Panc1 (cell line): ENCODE results near the gene LY9. TPM values are rescaled to one million over a fixed set of nuclear protein-coding genes. Genes with fewer than 3 reads are reported as not detected.

Experiments
- ATAC-seq: fragments of 200-7000 bp; cut with Tn5 transposase; 2 replicates; pipeline ENCODE4 v1.9.1; 2020; ENCODE audit warnings: mild to moderate bottlenecking, moderate library complexity
- BruUV-seq: library from RNA; stranded (reverse); fragments of 400-500 nt; replicated peaks from 2 replicates; lab custom pipeline; 2021; lab: Mats Ljungman, UMichigan
- CTCF ChIA-PET: fragments of 300-600 bp; sonication (Branson Sonifier 250); formaldehyde crosslinking; loops from one replicate; lab custom pipeline; 2022; ENCODE audit warnings: antibody characterized with exemption; lab: Charles Lee
- POLR2A ChIA-PET: fragments of 300-600 bp; sonication (Branson Sonifier 250); formaldehyde crosslinking; loops from one replicate; lab custom pipeline; 2022; ENCODE audit warnings: antibody characterized with exemption; lab: Charles Lee
- DNase-seq: peaks from one replicate; pipeline ENCODE4 v3.0.0-alpha.2; 2010; ENCODE audit warnings: low read depth, low spot score
- H3K27ac ChIP-seq: 2 replicates; pipeline ENCODE4 v1.5.1; 2011; ENCODE audit warnings: mild to moderate bottlenecking, low read length, inconsistent platforms
- H3K27me3 ChIP-seq: fragments of 200-500 bp; sonication (Bioruptor generic); 2 replicates; pipeline ENCODE4 v1.6.0; 2014; ENCODE audit warnings: low read length, inconsistent platforms; ENCODE audit not compliant: control insufficient read depth, insufficient read depth
- H3K36me3 ChIP-seq: fragments of 200-500 bp; sonication (Bioruptor generic); 2 replicates; pipeline ENCODE4 v1.5.1; 2014; ENCODE audit warnings: inconsistent platforms, mild to moderate bottlenecking, low read length, moderate library complexity; ENCODE audit not compliant: control insufficient read depth, insufficient read depth
- H3K4me1 ChIP-seq: 2 replicates; pipeline ENCODE4 v1.5.1; 2011; ENCODE audit warnings: inconsistent platforms, mild to moderate bottlenecking, low read length, moderate library complexity; ENCODE audit not compliant: control insufficient read depth, insufficient read depth
- H3K4me3 ChIP-seq, 2 experiments: 2 replicates each; pipeline ENCODE4 v1.5.1; 2011 to 2012; ENCODE audit warnings: low read depth in 2 of 2, low read length in 2 of 2, mild to moderate bottlenecking in 2 of 2, inconsistent platforms in 1 of 2, moderate library complexity in 1 of 2
- H3K9me3 ChIP-seq: fragments of 200-500 bp; sonication (Bioruptor generic); 2 replicates; pipeline ENCODE4 v1.5.1; 2014; ENCODE audit warnings: low read depth, mild to moderate bottlenecking, inconsistent platforms, low read length, moderate library complexity; ENCODE audit not compliant: control insufficient read depth, insufficient read depth
- CTCF ChIP-seq: fragments of 450-650 bp; IDR thresholded peaks from 2 replicates; pipeline ENCODE4 v1.5.1; 2017; ENCODE audit warnings: mild to moderate bottlenecking
- POLR2AphosphoS5 ChIP-seq: IDR thresholded peaks from 2 replicates; pipeline ENCODE4 v1.6.1; 2012; ENCODE audit warnings: mild to moderate bottlenecking, low read depth, low read length, moderate library complexity
- REST ChIP-seq, 2 experiments: IDR thresholded peaks; 2 replicates each; pipeline ENCODE4 v1.6.1; 2011 to 2012; ENCODE audit warnings: low read depth in 2 of 2, control low read depth in 1 of 2, low read length in 1 of 2, mild to moderate bottlenecking in 1 of 2, moderate library complexity in 1 of 2; ENCODE audit not compliant: insufficient read depth in 1 of 2
- SIN3A ChIP-seq: IDR thresholded peaks from 2 replicates; pipeline ENCODE4 v1.6.1; 2012; ENCODE audit warnings: low read depth, mild to moderate bottlenecking, low read length, moderate library complexity, borderline replicate concordance; ENCODE audit not compliant: insufficient read depth
- TCF7L2 ChIP-seq: IDR thresholded peaks from 2 replicates; pipeline ENCODE4 v1.6.1; 2011; ENCODE audit warnings: mild to moderate bottlenecking, low read depth, low read length, inconsistent platforms
- in situ Hi-C: cut with HindIII; loops from 2 replicates; pipeline ENCODE4 v1.10.0; 2016; ENCODE audit warnings: low sequenced_read_pairs, low pct_unique_long_range_greater_than_20kb
- intact Hi-C: fragments of 100-400 bp; cut with micrococcal nuclease; formaldehyde crosslinking; loops from one replicate; pipeline ENCODE4 v1.10.0; 2022; ENCODE audit not compliant: unreplicated experiment
- total RNA-seq: library from RNA; stranded (reverse); gene quantifications from one replicate; pipeline ENCODE4 v1.2.1, GENCODE V29; 2021; ENCODE audit not compliant: unreplicated experiment

LY9 gene
- total RNA-seq, 1 experiment from 2014 or later = 0.10 TPM

GRCh38 chr1:160806784-160807183 lies 10.8 kb downstream of the LY9 start:
- POLR2A ChIA-PET = no interaction called here
- ATAC-seq = no peak
- no peak for DNase-seq
- in situ Hi-C loops = no loop called here
- BruUV-seq = no TSS peak
- CTCF ChIA-PET = no interaction called here
- TF ChIP-seq SIN3A (no peak), TCF7L2 (no peak)
- no peaks in the 10 kb centered on the region for H3K27me3 ChIP-seq
- no peaks in the 10 kb centered on the region for H3K36me3 ChIP-seq
- no peak overlapping the region for H3K27ac ChIP-seq
- no peaks in the 10 kb centered on the region for H3K4me1 ChIP-seq
- intact Hi-C loops = no loop called here
- H3K4me3 ChIP-seq = no peak overlapping the region
- H3K9me3 ChIP-seq = no peaks in the 10 kb centered on the region

GRCh38 chr1:160807247-160807646 lies 11.3 kb downstream of the LY9 start:
- POLR2A ChIA-PET = no interaction called here
- no peak for TF ChIP-seq CTCF
- TF ChIP-seq REST (IDR thresholded peaks at IDR 0.05; ENCODE audit: insufficient read depth in 1 of 2, low read depth in 2 of 2, low read length in 1 of 2) = no peak
- no peak for TF ChIP-seq TCF7L2
- TF ChIP-seq SIN3A = no peak
- no peak for TF ChIP-seq POLR2AphosphoS5

GRCh38 chr1:160807738-160808137 lies 11.8 kb downstream of the LY9 start:
- ChIA-PET CTCF (interaction anchor here (0.5 kb wide), 1 partner anchor 727 kb away, joined by 3 read pairs; the partner anchor contains the start of gene KCNJ9), POLR2A (no interaction called here)
- in situ Hi-C loops (no loop called here), intact Hi-C loops (no loop called here)
- BruUV-seq = no TSS peak
- DNase-seq = no peak
- ATAC-seq = no peak
- Histone ChIP-seq H3K27ac (no peak overlapping the region), H3K4me3 (no peak overlapping the region), H3K36me3 (no peaks in the 10 kb centered on the region), H3K27me3 (no peaks in the 10 kb centered on the region; the same call in 1 of the 2 replicates), H3K4me1 (no peaks in the 10 kb centered on the region), H3K9me3 (no peaks in the 10 kb centered on the region)
- no peak for TF ChIP-seq SIN3A
- no peak for TF ChIP-seq POLR2AphosphoS5
- TF ChIP-seq TCF7L2 = no peak
- TF ChIP-seq REST (IDR thresholded peaks at IDR 0.05; ENCODE audit: insufficient read depth in 1 of 2, low read depth in 2 of 2, low read length in 1 of 2) = no peak
- TF ChIP-seq CTCF = no peak

More at GRCh38 chr1:160807247-160807646, 11.3 kb downstream of the LY9 start:
- Histone ChIP-seq H3K9me3 (no peaks in the 10 kb centered on the region), H3K4me3 (no peak overlapping the region), H3K4me1 (no peaks in the 10 kb centered on the region), H3K27ac (no peak overlapping the region), H3K36me3 (no peaks in the 10 kb centered on the region), H3K27me3 (no peaks in the 10 kb centered on the region; the same call in 1 of the 2 replicates)
- ATAC-seq (no peak), DNase-seq (no peak)
- intact Hi-C loops (no loop called here), in situ Hi-C loops (no loop called here)
- CTCF ChIA-PET = no interaction called here
- BruUV-seq = no TSS peak
